ENCODE results near the gene OR7C1. TPM values are rescaled to one million over a fixed set of nuclear protein-coding genes. Genes with fewer than 3 reads are reported as not detected.
"Not testable (repeated sequence)": the region's sequence is repeated elsewhere in the genome, so short reads cannot be mapped to it uniquely, and the experiment has no call there.

OR7C1 gene
- total RNA-seq, 1 donor from 2014 or later: 0.20 TPM

GRCh38 chr19:14784730-14785101 lies 50.3 kb downstream of the OR7C1 start:
- DNase-seq: not testable (repeated sequence)

- DNase-seq: not testable (repeated sequence)
These were observed 51.5 kb downstream of the OR7C1 start for GRCh38 chr19:14783410-14783998.

GRCh38 chr19:14782626-14783409 lies 52.2 kb downstream of the OR7C1 start:
- DNase-seq: no peak

GRCh38 chr19:14781713-14782536 lies 53.1 kb downstream of the OR7C1 start:
- not testable (repeated sequence) for DNase-seq

- not testable (repeated sequence) for DNase-seq
These were observed 54.3 kb downstream of the OR7C1 start for GRCh38 chr19:14780622-14781225.

- no peak for DNase-seq
These were observed 55.8 kb downstream of the OR7C1 start for GRCh38 chr19:14779151-14779550.

GRCh38 chr19:14778110-14778845 lies 56.7 kb downstream of the OR7C1 start, which contains the start of gene ADGRE2:
Gene ADGRE2 (minus strand): TSS chr19:14778560. CDS start chr19:14776756, 1,804 bp downstream.
- DNase-seq: not testable (repeated sequence)

- not testable (repeated sequence) for DNase-seq
These were observed 57.3 kb downstream of the OR7C1 start for GRCh38 chr19:14777645-14778044.

- DNase-seq: no peak
These were observed 59.0 kb downstream of the OR7C1 start for GRCh38 chr19:14775869-14776586.

GRCh38 chr19:14775326-14775725 lies 59.7 kb downstream of the OR7C1 start:
- DNase-seq: not testable (repeated sequence)

- DNase-seq: no peak
These were observed 60.6 kb downstream of the OR7C1 start for GRCh38 chr19:14774373-14774772.

- DNase-seq: not testable (repeated sequence)
These were observed 61.3 kb downstream of the OR7C1 start for GRCh38 chr19:14773722-14774121.

GRCh38 chr19:14772995-14773394 lies 62.0 kb downstream of the OR7C1 start:
- no peak for DNase-seq

- no peak for DNase-seq
These were observed 62.5 kb downstream of the OR7C1 start for GRCh38 chr19:14772467-14772866.

GRCh38 chr19:14770944-14771839 lies 63.8 kb downstream of the OR7C1 start:
- no peak for DNase-seq

- no peak for DNase-seq
These were observed 64.8 kb downstream of the OR7C1 start for GRCh38 chr19:14770136-14770535.

- DNase-seq: no peak
These were observed 65.8 kb downstream of the OR7C1 start for GRCh38 chr19:14769201-14769600.

- no peak for DNase-seq
These were observed 67.0 kb downstream of the OR7C1 start for GRCh38 chr19:14768001-14768400.

- no peak for DNase-seq
These were observed 67.5 kb downstream of the OR7C1 start for GRCh38 chr19:14767466-14767971.

- not testable (repeated sequence) for DNase-seq
These were observed 69.1 kb downstream of the OR7C1 start for GRCh38 chr19:14765841-14766240.
